Measurements from ENCODE around the gene RAB31.

DNA sequence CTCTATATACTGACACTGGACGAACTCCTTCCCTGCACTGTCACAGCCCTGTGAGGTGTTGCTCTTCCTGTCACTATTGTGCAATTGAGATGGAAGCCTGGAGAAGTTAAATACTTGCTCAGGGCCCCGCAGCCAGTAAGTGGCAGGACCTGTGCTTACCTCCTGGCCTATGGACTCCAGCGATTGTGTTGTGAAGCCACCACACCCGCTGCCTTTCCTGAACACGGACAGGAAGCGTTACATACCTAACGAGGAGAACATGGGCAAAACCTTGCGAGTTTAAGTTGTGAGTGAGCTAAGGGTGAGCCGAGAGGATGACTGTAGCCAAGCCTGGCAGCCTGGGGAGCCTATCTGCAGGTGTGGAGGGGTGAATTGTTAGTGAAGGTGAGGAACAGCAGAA lies 26.1 kb downstream of the RAB31 start:
- TF ChIP-seq GATA2 (IDR thresholded peaks at IDR 0.05; ENCODE audit: low read depth, low read length) (no peak), GATA3 (IDR thresholded peaks at IDR 0.05; ENCODE audit: low read depth, low read length) (no peak)
